K562 (cell line): Measurements from ENCODE around the gene ZNF837. TPM values are rescaled to one million over a fixed set of nuclear protein-coding genes. Genes with fewer than 3 reads are reported as not detected.

Experiments
- ARID2 ChIP-seq: fragments of 450-650 bp; IDR thresholded peaks from 2 replicates; pipeline ENCODE4 v1.6.1; 2017; ENCODE audit warnings: antibody characterized with exemption, mild to moderate bottlenecking
- ARNT ChIP-seq, 2 experiments: fragments of 450-650 bp; IDR thresholded peaks; 2 replicates each; pipeline ENCODE4 v1.6.1; 2016; ENCODE audit warnings: mild to moderate bottlenecking in 1 of 2
- CCNT2 ChIP-seq: IDR thresholded peaks from 2 replicates; pipeline ENCODE4 v1.6.1; 2011; ENCODE audit warnings: borderline replicate concordance, low read depth, mild to moderate bottlenecking, moderate library complexity, mixed read lengths, low read length; ENCODE audit not compliant: insufficient read length; ENCODE audit errors: extremely low read depth
- CREBBP ChIP-seq: IDR thresholded peaks from one replicate; pipeline ENCODE4 v1.6.1; 2012; ENCODE audit warnings: low read depth, mild to moderate bottlenecking, control low read depth, inconsistent platforms, low read length
- ETV6 ChIP-seq, 3 experiments: fragments of 150-350 bp in 1 of 3; sonication (generic) in 1 of 3; formaldehyde crosslinking in 1 of 3; IDR thresholded peaks; 2 replicates each; pipeline versions ENCODE4 v1.6.1 to v1.8.0; 2014 to 2022; ENCODE audit warnings: borderline replicate concordance in 2 of 3, low read depth in 2 of 3, antibody characterized with exemption in 1 of 3, low read length in 1 of 3, mild to moderate bottlenecking in 1 of 3, missing genetic modification reagents in 1 of 3
- FIP1L1 ChIP-seq: fragments of 200-400 bp; formaldehyde crosslinking; IDR thresholded peaks from 2 replicates; pipeline ENCODE4 v1.6.1; 2018; ENCODE audit warnings: mild to moderate bottlenecking, low read depth, low read length; ENCODE audit not compliant: poor library complexity, severe bottlenecking
- GATAD2B ChIP-seq: fragments of 450-650 bp; IDR thresholded peaks from 2 replicates; pipeline ENCODE4 v1.6.1; 2017; ENCODE audit warnings: mild to moderate bottlenecking, borderline replicate concordance
- HDAC2 ChIP-seq: fragments of 450-650 bp; IDR thresholded peaks from 2 replicates; pipeline ENCODE4 v1.6.1; 2016; ENCODE audit warnings: mild to moderate bottlenecking
- HLTF ChIP-seq: fragments of 450-650 bp; IDR thresholded peaks from 2 replicates; pipeline ENCODE4 v1.6.1; 2016
- HNRNPL ChIP-seq: fragments of 200-400 bp; formaldehyde crosslinking; IDR thresholded peaks from 2 replicates; pipeline ENCODE4 v1.6.1; 2017; ENCODE audit warnings: low read depth, mild to moderate bottlenecking, low read length
- MAX ChIP-seq: sonication (generic); formaldehyde crosslinking; IDR thresholded peaks from 2 replicates; pipeline ENCODE4 v1.9.0; 2022; ENCODE audit warnings: mild to moderate bottlenecking, missing genetic modification reagents
- MBD2 ChIP-seq: sonication (generic); IDR thresholded peaks from 2 replicates; pipeline ENCODE4 v1.6.1; 2016; ENCODE audit warnings: low read depth, borderline replicate concordance
- NFE2 ChIP-seq: IDR thresholded peaks from 2 replicates; pipeline ENCODE4 v1.6.1; 2014; ENCODE audit warnings: antibody characterized with exemption, low read depth
- NR3C1 ChIP-seq: sonication (generic); formaldehyde crosslinking; IDR thresholded peaks from 2 replicates; pipeline ENCODE4 v1.8.1; 2022; ENCODE audit warnings: missing genetic modification reagents
- PRDM10 ChIP-seq: fragments of 450-650 bp; IDR thresholded peaks from 2 replicates; pipeline ENCODE4 v1.6.1; 2018; ENCODE audit not compliant: partially characterized antibody
- RBM25 ChIP-seq: fragments of 200-400 bp; formaldehyde crosslinking; IDR thresholded peaks from 2 replicates; pipeline ENCODE4 v1.6.1; 2018; ENCODE audit warnings: low read length, low read depth, moderate library complexity; ENCODE audit not compliant: severe bottlenecking
- RFX1 ChIP-seq: fragments of 450-650 bp; IDR thresholded peaks from 2 replicates; pipeline ENCODE4 v1.6.1; 2016; ENCODE audit warnings: mild to moderate bottlenecking, moderate library complexity
- SMARCA4 ChIP-seq: fragments of 450-650 bp; IDR thresholded peaks from 2 replicates; pipeline ENCODE4 v1.6.1; 2016
- SUPT5H ChIP-seq: fragments of 450-650 bp; IDR thresholded peaks from 2 replicates; pipeline ENCODE4 v1.6.1; 2016
- ZKSCAN3 ChIP-seq: fragments of 250-450 bp; sonication (Bioruptor Pico); IDR thresholded peaks from 2 replicates; pipeline ENCODE4 v1.4.0; 2020
- polyA plus RNA-seq, 8 experiments: library from polyadenylated mRNA; depleted of rRNA in 4 of 8; stranded (reverse) in 5 of 8; unstranded in 3 of 8; fragments of >200 nt; fragmentation: Nextera tagmentation in 2 of 8; fragmentation: Illumina TruSeq in 1 of 8; extraction: Ambion mirVana in 2 of 8; extraction: Trizol in 1 of 8; gene quantifications; 2 replicates each; pipeline versions ENCODE4 v1.2.1 to v1.2.3, GENCODE V29; 2011 to 2014; ENCODE audit warnings: inconsistent platforms in 1 of 8, missing spikeins in 1 of 8
- total RNA-seq, 7 experiments: library from RNA; depleted of rRNA in 6 of 7; stranded (reverse); fragments of >200 nt in 6 of 7; fragmentation: Illumina TruSeq in 2 of 7; extraction: Trizol in 2 of 7; gene quantifications; 2 replicates each; pipeline versions ENCODE4 v1.2.1 to v1.2.3, GENCODE V29; 2011 to 2021; ENCODE audit warnings: low replicate concordance in 1 of 7
- TF ChIP-seq, protein P1 (sequence below): conservative IDR thresholded peaks from 2 replicates; pipeline ENCODE4 v1.6.1; 2011; ENCODE audit warnings: low read depth, mild to moderate bottlenecking, low read length; ENCODE audit not compliant: control insufficient read depth

The ZNF837 gene
- total and polyA plus RNA-seq, 9 of the 15 experiments (the other 6 are each of a cell fraction or from before 2014, with no cell fraction given), result 0.11 to 2.1 (median 0.57) TPM; not detected in 4

DNA sequence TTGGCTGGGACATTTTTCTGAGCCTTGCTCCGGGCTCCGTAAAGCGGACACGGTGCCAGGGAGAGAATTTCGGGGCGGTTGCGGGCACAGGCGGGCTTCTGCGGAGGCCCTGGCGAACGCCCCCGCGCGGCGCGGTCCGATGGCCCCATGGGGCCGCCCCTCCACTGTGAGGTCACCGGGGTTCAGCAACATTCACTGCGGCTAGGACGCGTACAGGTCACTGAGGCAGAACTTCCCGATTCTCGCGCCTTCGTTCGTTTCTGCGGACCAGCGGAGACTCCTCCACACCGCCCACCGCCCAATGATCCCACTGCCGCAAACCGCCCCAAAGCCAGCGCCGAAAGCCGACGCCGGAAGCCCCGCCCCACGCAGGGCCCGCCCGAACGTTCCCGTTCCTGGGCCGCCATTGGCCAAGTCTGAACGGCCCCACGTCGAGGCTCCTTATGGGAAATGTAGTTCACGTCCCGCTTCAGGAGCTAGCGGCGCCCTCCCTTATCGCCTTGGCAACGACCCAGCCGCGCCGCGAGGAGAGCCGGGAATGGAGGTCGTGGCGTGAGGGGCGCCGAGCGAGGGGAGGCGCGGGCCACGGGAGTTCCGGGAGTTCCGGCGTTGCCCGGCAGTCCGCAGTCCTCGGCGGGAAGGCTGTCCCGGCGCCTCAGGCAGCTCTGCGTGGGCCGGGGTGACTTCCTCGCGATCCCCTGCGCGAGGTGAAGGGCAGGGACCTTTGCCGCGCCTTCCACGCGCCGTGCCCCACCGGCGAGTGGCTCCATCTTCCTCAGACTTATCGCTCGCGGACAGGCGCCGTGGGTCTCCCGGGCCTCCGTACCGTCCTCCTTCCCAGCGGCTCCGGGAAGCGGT, 27.6 kb upstream of the ZNF837 start, which contains the start of gene ZNF584 (continued):
- TF ChIP-seq ETV6 (IDR thresholded peaks at IDR 0.05; ENCODE audit: borderline replicate concordance in 1 of 2, low read depth in 2 of 2, low read length in 1 of 2) (no peak), ETV6 (CRISPR knock-in tag; IDR thresholded peaks at IDR 0.05; ENCODE audit: borderline replicate concordance) (0 out of 2 replicates have a peak, but pooled peaks have one; percentile 41), MAX (peak; percentile 40; the same call in 1 of the 2 replicates), SMARCA4 (peak; percentile 57; the same call in 1 of the 2 replicates), MBD2 (peak; percentile 93), PRDM10 (peak; percentile 41), GATAD2B (peak; percentile 69; the same call in 1 of the 2 replicates), CREBBP (no peak), NFE2 (0 out of 2 replicates have a peak, but pooled peaks have one; percentile 3), CCNT2 (peak; percentile 78), HLTF (peak; percentile 23; the same call in 1 of the 2 replicates), RBM25 (peak; percentile 76), HNRNPL (peak; percentile 47; the same call in 1 of the 2 replicates), RFX1 (peak; percentile 94), ARNT (IDR thresholded peaks at IDR 0.05) (no peak), ARID2 (no peak), NR3C1 (CRISPR knock-in tag) (no peak), HDAC2 (no peak), SUPT5H (peak; percentile 95), FIP1L1 (peak; percentile 40), ZKSCAN3 (no peak)
- TF ChIP-seq, protein P1, sequence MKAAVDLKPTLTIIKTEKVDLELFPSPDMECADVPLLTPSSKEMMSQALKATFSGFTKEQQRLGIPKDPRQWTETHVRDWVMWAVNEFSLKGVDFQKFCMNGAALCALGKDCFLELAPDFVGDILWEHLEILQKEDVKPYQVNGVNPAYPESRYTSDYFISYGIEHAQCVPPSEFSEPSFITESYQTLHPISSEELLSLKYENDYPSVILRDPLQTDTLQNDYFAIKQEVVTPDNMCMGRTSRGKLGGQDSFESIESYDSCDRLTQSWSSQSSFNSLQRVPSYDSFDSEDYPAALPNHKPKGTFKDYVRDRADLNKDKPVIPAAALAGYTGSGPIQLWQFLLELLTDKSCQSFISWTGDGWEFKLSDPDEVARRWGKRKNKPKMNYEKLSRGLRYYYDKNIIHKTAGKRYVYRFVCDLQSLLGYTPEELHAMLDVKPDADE, result peak; percentile 58
